OCI-LY7 (cell line): Measurements from ENCODE around the gene UBALD1. TPM values are rescaled to one million over a fixed set of nuclear protein-coding genes. Genes with fewer than 3 reads are reported as not detected.

Experiments used
- BruUV-seq: library from RNA; stranded (reverse); fragments of 400-500 nt; replicated peaks from 2 replicates; lab custom pipeline; 2021; lab: Mats Ljungman, UMichigan
- CTCF ChIA-PET: fragments of 300-600 bp; sonication (Branson Sonifier 250); formaldehyde crosslinking; loops from one replicate; lab custom pipeline; 2022; ENCODE audit warnings: antibody characterized with exemption; ENCODE audit not compliant: unreplicated experiment; lab: Charles Lee
- POLR2A ChIA-PET: fragments of 300-600 bp; sonication (Branson Sonifier 250); formaldehyde crosslinking; loops from one replicate; lab custom pipeline; 2022; ENCODE audit warnings: antibody characterized with exemption; lab: Charles Lee
- DNase-seq: peaks from one replicate; pipeline ENCODE4 v3.0.0-alpha.2; 2015; ENCODE audit warnings: low spot score
- H2AFZ ChIP-seq: fragments of 200-600 bp; sonication (generic), shearing (Covaris generic); 2 replicates; pipeline ENCODE4 v1.6.1; 2014; ENCODE audit warnings: mild to moderate bottlenecking, antibody characterized with exemption, low read length, moderate library complexity
- H3K27ac ChIP-seq: fragments of 200-600 bp; sonication (generic); 2 replicates; pipeline ENCODE4 v1.5.1; 2014; ENCODE audit warnings: mixed run types, low read depth, mild to moderate bottlenecking, moderate library complexity, low read length, inconsistent platforms; ENCODE audit not compliant: poor library complexity, severe bottlenecking
- H3K36me3 ChIP-seq: fragments of 200-600 bp; sonication (generic); 2 replicates; pipeline ENCODE4 v1.6.1; 2014; ENCODE audit warnings: mild to moderate bottlenecking, antibody characterized with exemption, low read length, moderate library complexity, mixed read lengths; ENCODE audit not compliant: insufficient read depth
- H3K4me1 ChIP-seq: fragments of 200-600 bp; sonication (generic); 2 replicates; pipeline ENCODE4 v1.5.1; 2014; ENCODE audit warnings: mild to moderate bottlenecking, low read length; ENCODE audit not compliant: insufficient read depth, poor library complexity, severe bottlenecking
- H3K4me2 ChIP-seq: fragments of 200-600 bp; sonication (generic); 2 replicates; pipeline ENCODE4 v1.6.1; 2014; ENCODE audit warnings: mild to moderate bottlenecking, low read length
- H3K4me3 ChIP-seq: fragments of 200-600 bp; sonication (generic); 2 replicates; pipeline ENCODE4 v1.5.1; 2014; ENCODE audit warnings: mild to moderate bottlenecking, low read depth, low read length; ENCODE audit not compliant: poor library complexity, severe bottlenecking
- H3K79me2 ChIP-seq: fragments of 200-600 bp; sonication (generic); 2 replicates; pipeline ENCODE4 v1.6.1; 2016; ENCODE audit warnings: low read depth, mild to moderate bottlenecking, low read length, moderate library complexity, mixed read lengths; ENCODE audit not compliant: insufficient read depth
- H3K9me2 ChIP-seq: fragments of 200-600 bp; sonication (generic); 2 replicates; pipeline ENCODE4 v1.6.1; 2016; ENCODE audit warnings: mild to moderate bottlenecking, low read length, mixed read lengths; ENCODE audit not compliant: insufficient read depth
- H3K9me3 ChIP-seq: fragments of 200-600 bp; sonication (generic); 2 replicates; pipeline ENCODE4 v1.6.1; 2014; ENCODE audit warnings: mild to moderate bottlenecking, mixed run types, low read length, mixed read lengths
- H4K20me1 ChIP-seq: fragments of 200-600 bp; sonication (generic); 2 replicates; pipeline ENCODE4 v1.6.1; 2014; ENCODE audit warnings: mild to moderate bottlenecking, antibody characterized with exemption, low read length, moderate library complexity, mixed read lengths; ENCODE audit not compliant: insufficient read depth
- EZH2phosphoT487 ChIP-seq: fragments of 200-600 bp; sonication (generic); IDR thresholded peaks from 2 replicates; pipeline ENCODE4 v1.6.1; 2018; ENCODE audit warnings: low read depth, borderline replicate concordance, mild to moderate bottlenecking, mixed run types, antibody characterized with exemption, low read length, moderate library complexity, mixed read lengths
- intact Hi-C: fragments of 100-400 bp; cut with micrococcal nuclease; formaldehyde crosslinking; loops from one replicate; pipeline ENCODE4 v1.10.0; 2022; ENCODE audit not compliant: unreplicated experiment
- total RNA-seq, 2 experiments: library from RNA; depleted of rRNA in 1 of 2; stranded (reverse); fragments of >200 nt in 1 of 2; shearing (Covaris generic) in 1 of 2; gene quantifications; 2 replicates each; pipeline ENCODE4 v1.2.3, GENCODE V29; 2014 to 2022
- TF ChIP-seq, protein P1 (sequence below): fragments of 200-600 bp; sonication (generic); conservative IDR thresholded peaks from 2 replicates; pipeline ENCODE4 v1.5.1; 2014; ENCODE audit warnings: mild to moderate bottlenecking, antibody characterized with exemption, low read length, moderate library complexity, mixed read lengths

Gene UBALD1
- total RNA-seq, 2 experiments from 2014 or later, result 11.1 to 34.1 TPM

DNA sequence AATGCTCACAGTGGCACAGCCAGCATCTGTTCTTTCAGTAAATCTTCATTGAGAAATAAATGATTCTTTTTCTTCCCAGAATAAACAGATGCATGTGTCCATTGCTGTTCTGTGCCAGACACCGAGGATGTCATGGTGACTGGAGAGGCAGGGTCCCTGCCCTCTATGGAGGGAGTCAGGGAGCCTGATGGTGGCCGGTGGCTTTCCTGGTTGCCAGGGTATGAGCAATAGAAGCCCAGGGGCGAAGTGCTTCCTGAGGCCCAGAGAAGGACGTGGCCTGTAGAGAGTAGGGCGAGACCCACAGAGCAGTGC is 48.7 kb upstream of the UBALD1 start:
- CTCF ChIA-PET, result no interaction called here
- DNase-seq, result no peak

DNA sequence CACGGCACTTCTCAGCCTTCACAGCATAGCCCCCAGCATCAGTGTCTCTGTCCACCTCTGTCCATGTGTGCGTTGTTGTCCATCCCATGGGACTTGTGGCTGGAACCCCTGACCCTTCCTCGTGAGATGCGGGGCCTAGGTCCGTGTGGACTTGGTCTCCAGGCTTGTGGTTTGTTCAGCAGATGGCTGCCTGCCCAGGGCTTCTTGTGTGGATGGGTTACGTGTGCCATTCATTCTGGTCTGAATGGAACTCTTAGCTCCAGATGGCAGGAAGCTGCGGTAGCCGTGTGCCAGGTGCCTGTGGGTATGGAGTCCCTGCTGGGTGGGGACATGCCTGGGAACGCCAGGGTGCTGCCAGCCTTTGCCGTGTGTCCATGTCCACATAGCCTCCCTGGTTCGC is 47.0 kb upstream of the UBALD1 start:
- H3K9me2 ChIP-seq, result no peaks in the 10 kb centered on the region
- TF ChIP-seq, protein P1, sequence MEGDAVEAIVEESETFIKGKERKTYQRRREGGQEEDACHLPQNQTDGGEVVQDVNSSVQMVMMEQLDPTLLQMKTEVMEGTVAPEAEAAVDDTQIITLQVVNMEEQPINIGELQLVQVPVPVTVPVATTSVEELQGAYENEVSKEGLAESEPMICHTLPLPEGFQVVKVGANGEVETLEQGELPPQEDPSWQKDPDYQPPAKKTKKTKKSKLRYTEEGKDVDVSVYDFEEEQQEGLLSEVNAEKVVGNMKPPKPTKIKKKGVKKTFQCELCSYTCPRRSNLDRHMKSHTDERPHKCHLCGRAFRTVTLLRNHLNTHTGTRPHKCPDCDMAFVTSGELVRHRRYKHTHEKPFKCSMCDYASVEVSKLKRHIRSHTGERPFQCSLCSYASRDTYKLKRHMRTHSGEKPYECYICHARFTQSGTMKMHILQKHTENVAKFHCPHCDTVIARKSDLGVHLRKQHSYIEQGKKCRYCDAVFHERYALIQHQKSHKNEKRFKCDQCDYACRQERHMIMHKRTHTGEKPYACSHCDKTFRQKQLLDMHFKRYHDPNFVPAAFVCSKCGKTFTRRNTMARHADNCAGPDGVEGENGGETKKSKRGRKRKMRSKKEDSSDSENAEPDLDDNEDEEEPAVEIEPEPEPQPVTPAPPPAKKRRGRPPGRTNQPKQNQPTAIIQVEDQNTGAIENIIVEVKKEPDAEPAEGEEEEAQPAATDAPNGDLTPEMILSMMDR, result no peak
- TF ChIP-seq EZH2phosphoT487, result no peak
- DNase-seq, result no peak
- intact Hi-C loops, result no loop called here
- H2AFZ ChIP-seq, result no peak overlapping the region
- no peaks in the 10 kb centered on the region for H3K4me1 ChIP-seq
- H3K79me2 ChIP-seq, result no peaks in the 10 kb centered on the region
- no peak overlapping the region for H3K27ac ChIP-seq
- no peak overlapping the region for H3K4me3 ChIP-seq
- no peaks in the 10 kb centered on the region for H3K9me3 ChIP-seq
- CTCF ChIA-PET, result interaction anchor here (0.7 kb wide), 1 partner anchor 10 kb away, joined by 3 read pairs; no protein-coding TSS in a partner anchor
- BruUV-seq, result no TSS peak
- POLR2A ChIA-PET, result no interaction called here
- H4K20me1 ChIP-seq, result no peaks in the 10 kb centered on the region
- no peak overlapping the region for H3K4me2 ChIP-seq
- peaks cover 10% of the 10 kb centered on the region; the same call in 1 of the 2 replicates for H3K36me3 ChIP-seq

More for the DNA sequence above, 48.7 kb upstream of the UBALD1 start:
- Histone ChIP-seq H3K4me2 (no peak overlapping the region), H3K27ac (no peak overlapping the region), H4K20me1 (no peaks in the 10 kb centered on the region), H3K9me2 (no peaks in the 10 kb centered on the region), H3K36me3 (peaks cover 21% of the 10 kb centered on the region), H2AFZ (no peak overlapping the region), H3K4me3 (no peak overlapping the region), H3K79me2 (no peaks in the 10 kb centered on the region), H3K9me3 (no peaks in the 10 kb centered on the region), H3K4me1 (no peaks in the 10 kb centered on the region)
- TF ChIP-seq, protein P1, result no peak
- TF ChIP-seq EZH2phosphoT487, result no peak
- BruUV-seq, result no TSS peak
- POLR2A ChIA-PET, result no interaction called here
- intact Hi-C loops, result no loop called here

DNA sequence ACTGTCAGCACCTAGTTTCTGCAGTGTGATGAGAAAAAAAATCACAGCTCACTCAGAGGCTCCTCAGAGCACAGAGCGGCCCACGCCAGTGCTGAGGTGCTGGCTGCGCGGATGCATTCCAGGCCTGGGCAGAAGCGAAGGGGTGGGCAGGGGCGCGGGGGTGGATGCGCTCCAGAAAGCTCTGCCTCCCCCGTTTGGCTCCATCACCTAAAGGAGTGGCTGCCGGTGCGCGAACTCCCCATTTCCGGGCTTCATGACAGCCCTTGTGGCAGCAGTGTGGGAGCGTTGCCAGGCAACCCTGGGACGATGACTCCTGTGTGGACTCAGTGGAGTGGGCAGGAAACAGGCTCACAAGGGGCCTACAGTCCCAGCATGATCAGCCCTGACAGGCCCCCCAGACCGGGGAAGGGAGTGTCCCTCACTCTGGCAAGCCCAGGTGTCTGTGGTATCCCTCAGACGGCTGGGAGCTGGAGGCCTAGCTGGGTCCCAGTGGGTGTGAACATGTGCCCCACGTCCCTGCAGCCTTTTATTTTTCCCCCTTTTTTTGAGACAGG is 45.8 kb upstream of the UBALD1 start:
- Histone ChIP-seq H2AFZ (no peak overlapping the region), H3K9me2 (no peaks in the 10 kb centered on the region), H3K79me2 (no peaks in the 10 kb centered on the region), H3K9me3 (no peaks in the 10 kb centered on the region), H4K20me1 (no peaks in the 10 kb centered on the region), H3K4me3 (no peak overlapping the region), H3K4me2 (no peak overlapping the region), H3K36me3 (peaks cover 11% of the 10 kb centered on the region; the same call in 1 of the 2 replicates), H3K27ac (no peak overlapping the region), H3K4me1 (no peaks in the 10 kb centered on the region)
- BruUV-seq, result no TSS peak
- POLR2A ChIA-PET, result interaction anchor here (0.6 kb wide), 1 partner anchor 125 kb away, joined by 5 read pairs; no protein-coding TSS in a partner anchor
- DNase-seq, result no peak
- TF ChIP-seq, protein P1, result no peak
- no peak for TF ChIP-seq EZH2phosphoT487
- intact Hi-C loops, result no loop called here
- CTCF ChIA-PET, result interaction anchor here (0.6 to 0.7 kb wide), 2 partner anchors 9 to 44 kb away, joined by 3 read pairs; no protein-coding TSS in a partner anchor
